Measurements from ENCODE around the gene FHL2.

FHL2 gene

DNA sequence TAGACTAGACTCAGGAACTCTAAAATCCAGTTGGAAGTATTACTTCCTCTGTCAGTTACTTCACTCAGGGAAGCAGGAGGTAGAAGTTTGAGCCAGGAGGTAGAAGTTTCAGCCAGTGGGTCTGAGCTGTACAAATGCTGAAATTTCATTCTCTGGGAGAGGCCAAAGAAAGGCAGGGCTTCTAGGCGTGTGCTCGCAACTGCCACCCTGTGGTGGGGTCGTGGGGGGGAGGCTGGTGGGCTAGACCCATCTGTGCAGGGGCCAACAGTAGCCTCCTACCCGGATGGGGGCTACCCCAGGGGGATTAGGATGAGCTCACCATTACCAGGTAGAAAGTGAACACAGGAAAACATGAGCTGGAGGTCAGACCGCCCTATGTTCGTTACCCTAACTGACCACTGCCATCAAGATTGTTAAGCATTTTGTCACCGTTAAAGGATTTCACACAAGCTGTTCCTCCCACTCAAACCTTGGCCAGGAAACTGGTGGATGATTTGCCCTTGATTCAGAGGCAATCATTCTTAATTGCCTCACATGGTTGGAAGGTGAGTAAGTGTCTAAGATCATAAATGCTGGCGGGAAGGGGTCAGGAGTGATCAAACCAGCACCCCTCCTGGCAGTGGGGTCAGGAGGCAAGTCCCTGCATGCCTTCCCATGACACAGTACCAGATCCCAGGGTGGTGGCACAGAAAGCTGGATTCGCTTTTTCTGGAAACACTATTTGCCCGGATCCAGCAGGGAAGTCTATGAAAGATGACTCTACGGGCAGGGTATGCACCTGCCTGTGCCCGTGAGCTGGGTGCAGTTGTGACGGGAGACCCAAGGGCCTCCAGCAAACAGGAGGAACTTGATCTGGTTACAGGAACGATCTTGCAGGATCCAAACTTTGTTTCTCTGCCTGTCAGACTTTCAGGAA, 5.2 kb upstream of the FHL2 start:
- peak overlapping the region; percentile 42 for H2AFZ ChIP-seq (ENCODE audit: low read length)
- H3K36me3 ChIP-seq (ENCODE audit: insufficient read depth, low read length): no peaks in the 10 kb centered on the region
- no peaks in the 10 kb centered on the region for H3K27me3 ChIP-seq (ENCODE audit: insufficient read depth, low read length, poor library complexity, severe bottlenecking)
- no peaks in the 10 kb centered on the region for H3K9me2 ChIP-seq (replicated peaks; ENCODE audit: low read depth, low read length)
- peaks cover 10% of the 10 kb centered on the region for H3K4me1 ChIP-seq (ENCODE audit: insufficient read depth, low read length, poor library complexity, severe bottlenecking)
- H3K4me2 ChIP-seq (ENCODE audit: low read depth, low read length, poor library complexity, severe bottlenecking): no peak overlapping the region
- H4K20me1 ChIP-seq (ENCODE audit: insufficient read depth, low read length, poor library complexity, severe bottlenecking): no peaks in the 10 kb centered on the region
- no peak overlapping the region for H3K9ac ChIP-seq (ENCODE audit: low read depth, low read length, poor library complexity, severe bottlenecking)
- H3K79me2 ChIP-seq (ENCODE audit: insufficient read depth, low read length): no peaks in the 10 kb centered on the region
- no peaks in the 10 kb centered on the region for H3F3A ChIP-seq (ENCODE audit: low read depth)
- no peak overlapping the region for H3K4me3 ChIP-seq (ENCODE audit: low read length, poor library complexity, severe bottlenecking)
- no peak for TF ChIP-seq EZH2phosphoT487 (IDR thresholded peaks at IDR 0.05; ENCODE audit: borderline replicate concordance)
- TF ChIP-seq, protein P1, sequence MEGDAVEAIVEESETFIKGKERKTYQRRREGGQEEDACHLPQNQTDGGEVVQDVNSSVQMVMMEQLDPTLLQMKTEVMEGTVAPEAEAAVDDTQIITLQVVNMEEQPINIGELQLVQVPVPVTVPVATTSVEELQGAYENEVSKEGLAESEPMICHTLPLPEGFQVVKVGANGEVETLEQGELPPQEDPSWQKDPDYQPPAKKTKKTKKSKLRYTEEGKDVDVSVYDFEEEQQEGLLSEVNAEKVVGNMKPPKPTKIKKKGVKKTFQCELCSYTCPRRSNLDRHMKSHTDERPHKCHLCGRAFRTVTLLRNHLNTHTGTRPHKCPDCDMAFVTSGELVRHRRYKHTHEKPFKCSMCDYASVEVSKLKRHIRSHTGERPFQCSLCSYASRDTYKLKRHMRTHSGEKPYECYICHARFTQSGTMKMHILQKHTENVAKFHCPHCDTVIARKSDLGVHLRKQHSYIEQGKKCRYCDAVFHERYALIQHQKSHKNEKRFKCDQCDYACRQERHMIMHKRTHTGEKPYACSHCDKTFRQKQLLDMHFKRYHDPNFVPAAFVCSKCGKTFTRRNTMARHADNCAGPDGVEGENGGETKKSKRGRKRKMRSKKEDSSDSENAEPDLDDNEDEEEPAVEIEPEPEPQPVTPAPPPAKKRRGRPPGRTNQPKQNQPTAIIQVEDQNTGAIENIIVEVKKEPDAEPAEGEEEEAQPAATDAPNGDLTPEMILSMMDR (conservative IDR thresholded peaks at IDR 0.05; ENCODE audit: low read length): peak; percentile 66
- no peaks in the 10 kb centered on the region for H3K9me3 ChIP-seq (ENCODE audit: insufficient read depth, low read depth, low read length)

DNA sequence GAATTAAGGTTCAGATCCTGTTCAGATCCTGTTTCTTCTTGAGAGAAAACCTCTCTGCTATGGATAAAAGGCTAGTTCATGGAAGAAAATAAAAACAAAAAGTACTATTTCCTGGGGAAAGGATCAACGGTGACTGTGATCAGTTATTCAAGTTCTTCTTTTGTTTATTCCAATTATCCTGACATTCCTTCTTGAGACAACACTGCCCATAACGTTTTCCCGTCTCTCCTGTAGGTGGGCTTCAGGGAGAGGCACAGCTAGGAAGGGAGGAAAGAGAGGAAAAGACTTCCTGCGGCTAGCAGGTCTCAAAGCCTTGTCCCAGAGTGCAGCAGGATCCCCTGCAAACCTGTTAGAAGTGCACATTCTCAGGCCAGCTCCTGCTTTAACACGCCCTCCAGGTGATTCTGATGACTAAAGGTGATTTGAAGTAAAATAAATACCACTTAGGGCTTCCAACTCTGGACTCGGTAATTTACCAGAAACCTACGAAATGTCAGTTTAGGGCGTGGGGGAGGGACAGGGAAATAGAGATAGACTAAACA, 4.5 kb upstream of the FHL2 start:
- peaks cover 2% of the 10 kb centered on the region for H3K79me2 ChIP-seq (ENCODE audit: insufficient read depth, low read length)
- TF ChIP-seq, protein P1 (conservative IDR thresholded peaks at IDR 0.05; ENCODE audit: low read length): no peak
- TF ChIP-seq EZH2phosphoT487 (IDR thresholded peaks at IDR 0.05; ENCODE audit: borderline replicate concordance): no peak
- no peaks in the 10 kb centered on the region for H3K36me3 ChIP-seq (ENCODE audit: insufficient read depth, low read length)
- H3K9me3 ChIP-seq (ENCODE audit: insufficient read depth, low read depth, low read length): no peaks in the 10 kb centered on the region
- H3F3A ChIP-seq (ENCODE audit: low read depth): no peaks in the 10 kb centered on the region
- H3K4me1 ChIP-seq (ENCODE audit: insufficient read depth, low read length, poor library complexity, severe bottlenecking): peaks cover 11% of the 10 kb centered on the region
- H4K20me1 ChIP-seq (ENCODE audit: insufficient read depth, low read length, poor library complexity, severe bottlenecking): no peaks in the 10 kb centered on the region
- no peak overlapping the region for H3K4me3 ChIP-seq (ENCODE audit: low read length, poor library complexity, severe bottlenecking)
- peak overlapping the region; percentile 42 for H2AFZ ChIP-seq (ENCODE audit: low read length)
- no peak overlapping the region for H3K9ac ChIP-seq (ENCODE audit: low read depth, low read length, poor library complexity, severe bottlenecking)
- no peak overlapping the region for H3K4me2 ChIP-seq (ENCODE audit: low read depth, low read length, poor library complexity, severe bottlenecking)
- H3K9me2 ChIP-seq (replicated peaks; ENCODE audit: low read depth, low read length): no peaks in the 10 kb centered on the region
- no peaks in the 10 kb centered on the region for H3K27me3 ChIP-seq (ENCODE audit: insufficient read depth, low read length, poor library complexity, severe bottlenecking)

DNA sequence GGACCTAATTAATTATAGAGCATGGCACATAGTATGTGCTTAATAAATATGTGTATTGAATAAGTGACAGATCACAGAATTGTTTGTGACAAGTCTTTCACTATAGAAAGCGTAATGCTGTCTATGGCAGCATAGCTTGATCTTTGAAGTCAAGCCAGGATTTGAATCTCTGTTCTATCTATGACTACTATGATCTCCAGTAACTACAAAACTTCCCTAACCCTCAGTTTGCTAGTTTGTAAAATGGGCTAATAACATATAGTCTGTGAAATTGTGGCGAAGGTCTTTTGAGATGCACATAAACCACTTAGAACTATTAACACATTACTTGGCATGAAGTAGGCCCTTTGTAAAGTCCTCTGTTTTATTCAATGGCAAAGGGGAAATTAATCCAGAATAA, 4.0 kb upstream of the FHL2 start:
- Histone ChIP-seq H3K9ac (ENCODE audit: low read depth, low read length, poor library complexity, severe bottlenecking) (no peak overlapping the region), H3K79me2 (ENCODE audit: insufficient read depth, low read length) (peaks cover 7% of the 10 kb centered on the region), H3K36me3 (ENCODE audit: insufficient read depth, low read length) (no peaks in the 10 kb centered on the region), H3K4me3 (ENCODE audit: low read length, poor library complexity, severe bottlenecking) (no peak overlapping the region), H3K27me3 (ENCODE audit: insufficient read depth, low read length, poor library complexity, severe bottlenecking) (no peaks in the 10 kb centered on the region), H3K4me2 (ENCODE audit: low read depth, low read length, poor library complexity, severe bottlenecking) (no peak overlapping the region), H3F3A (ENCODE audit: low read depth) (no peaks in the 10 kb centered on the region), H3K4me1 (ENCODE audit: insufficient read depth, low read length, poor library complexity, severe bottlenecking) (peaks cover 11% of the 10 kb centered on the region), H3K9me2 (replicated peaks; ENCODE audit: low read depth, low read length) (no peaks in the 10 kb centered on the region), H3K9me3 (ENCODE audit: insufficient read depth, low read depth, low read length) (no peaks in the 10 kb centered on the region), H2AFZ (ENCODE audit: low read length) (0 out of 2 replicates have a peak overlapping the region, but pooled peaks have one; percentile 42), H4K20me1 (ENCODE audit: insufficient read depth, low read length, poor library complexity, severe bottlenecking) (no peaks in the 10 kb centered on the region)
- no peak for TF ChIP-seq EZH2phosphoT487 (IDR thresholded peaks at IDR 0.05; ENCODE audit: borderline replicate concordance)
- TF ChIP-seq, protein P1 (conservative IDR thresholded peaks at IDR 0.05; ENCODE audit: low read length): no peak
